Esophagus muscularis mucosa (tissue), 4 donors: ENCODE measurements around the gene XRCC4. TPM values are rescaled to one million over a fixed set of nuclear protein-coding genes. Genes with fewer than 3 reads are reported as not detected.
"Not testable (repeated sequence)": the region's sequence is repeated elsewhere in the genome, so short reads cannot be mapped to it uniquely, and the experiment has no call there.

Source experiments
- DNase-seq: peaks from one replicate; pipeline ENCODE4 v3.0.0-alpha.2; 2017; ENCODE audit errors: extremely low spot score
- H3K27ac ChIP-seq, 4 donors: fragments of 200-600 bp; sonication (generic); replicated peaks in 1 of 4; 1 replicate in 3 of 4; 2 replicates in 1 of 4; pipeline ENCODE4 v1.5.1; 2016 to 2019; ENCODE audit warnings: mild to moderate bottlenecking in 1 of 4
- H3K27me3 ChIP-seq, 4 donors: fragments of 200-600 bp; sonication (generic); one replicate each; pipeline versions ENCODE4 v1.5.1 to v1.6.0; 2016 to 2019
- H3K36me3 ChIP-seq, 4 donors: fragments of 200-600 bp; sonication (generic); one replicate each; pipeline ENCODE4 v1.5.1; 2016 to 2019
- H3K4me1 ChIP-seq, 4 donors: fragments of 200-600 bp; sonication (generic); one replicate each; pipeline ENCODE4 v1.5.1; 2016 to 2019
- H3K4me3 ChIP-seq, 4 donors: fragments of 200-600 bp; sonication (generic); 1 replicate in 2 of 4; 2 replicates in 2 of 4; pipeline ENCODE4 v1.5.1; 2016 to 2019; ENCODE audit warnings: mild to moderate bottlenecking in 4 of 4, moderate library complexity in 1 of 4
- H3K9me3 ChIP-seq, 4 donors: fragments of 200-600 bp; sonication (generic); 1 replicate in 3 of 4; 2 replicates in 1 of 4; pipeline ENCODE4 v1.5.1; 2016 to 2019
- EP300 ChIP-seq: sonication (generic); formaldehyde crosslinking; IDR thresholded peaks from one replicate; pipeline ENCODE4 v1.6.1; 2017; ENCODE audit warnings: antibody characterized with exemption
- POLR2A ChIP-seq: fragments of 450-650 bp; IDR thresholded peaks from one replicate; pipeline ENCODE4 v1.6.1; 2017; ENCODE audit warnings: antibody characterized with exemption, moderate library complexity, mild to moderate bottlenecking, low read depth
- POLR2AphosphoS5 ChIP-seq, 2 donors: sonication (generic); formaldehyde crosslinking; IDR thresholded peaks; one replicate each; pipeline ENCODE4 v1.6.1; 2017; ENCODE audit warnings: antibody characterized with exemption in 2 of 2
- WGBS: methylation state at CpG from one replicate; pipeline ENCODE4 v1.1.5; 2018; 5-methylcytosine and 5-hydroxymethylcytosine counted together
- intact Hi-C: fragments of 100-400 bp; cut with DNase I; formaldehyde crosslinking; loops from one replicate; pipeline ENCODE4 v1.15.1; 2023
- total RNA-seq, 4 donors: library from RNA; depleted of rRNA; stranded (reverse); fragments of >200 nt; gene quantifications; one replicate each; pipeline versions ENCODE4 v1.1.0 to v1.2.1, GENCODE V29; 2016
- TF ChIP-seq, protein P1 (sequence below), 3 experiments: fragments of 200-600 bp in 2 of 3; fragments of 450-650 bp in 1 of 3; sonication (generic) in 2 of 3; IDR thresholded peaks; one replicate each; pipeline ENCODE4 v1.5.1; 2017 to 2019; ENCODE audit warnings: antibody characterized with exemption in 3 of 3, mild to moderate bottlenecking in 2 of 3, moderate library complexity in 1 of 3

XRCC4 gene
- total RNA-seq, 4 donors from 2014 or later = 4.5 to 7.1 (median 5.3) TPM

DNA sequence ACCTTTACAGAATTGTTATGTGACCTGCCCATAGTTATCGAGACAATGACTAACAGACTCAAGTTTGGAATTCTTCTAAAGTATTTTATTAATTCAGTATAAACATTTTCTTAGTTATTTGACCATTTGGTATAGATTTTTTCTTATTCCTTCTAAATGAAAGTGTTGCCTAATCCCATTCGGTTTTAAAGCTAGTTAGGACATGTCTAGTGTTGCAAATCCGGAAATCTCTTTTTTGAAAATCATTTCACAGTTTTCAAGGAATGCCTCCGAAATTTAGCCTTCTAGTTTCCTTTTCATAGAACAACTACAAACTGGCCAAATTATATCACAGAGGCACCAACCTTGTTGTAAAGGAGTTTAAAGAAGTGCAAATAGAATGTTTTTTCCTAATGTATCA lies 171.8 kb downstream of the XRCC4 start:
- Histone ChIP-seq H3K4me3 (no peak overlapping the region), H3K36me3 (no peaks in the 10 kb centered on the region), H3K27me3 (no peaks in the 10 kb centered on the region), H3K27ac (no peak overlapping the region), H3K4me1 (no peaks in the 10 kb centered on the region), H3K9me3 (no peaks in the 10 kb centered on the region)
- WGBS = 87% methylated on average over 4 of the region's 4 CpGs
- DNase-seq = no peak
- intact Hi-C loops = no loop called here
- TF ChIP-seq POLR2AphosphoS5 (IDR thresholded peaks at IDR 0.05) (no peak), EP300 (no peak), POLR2A (no peak)
- TF ChIP-seq, protein P1, sequence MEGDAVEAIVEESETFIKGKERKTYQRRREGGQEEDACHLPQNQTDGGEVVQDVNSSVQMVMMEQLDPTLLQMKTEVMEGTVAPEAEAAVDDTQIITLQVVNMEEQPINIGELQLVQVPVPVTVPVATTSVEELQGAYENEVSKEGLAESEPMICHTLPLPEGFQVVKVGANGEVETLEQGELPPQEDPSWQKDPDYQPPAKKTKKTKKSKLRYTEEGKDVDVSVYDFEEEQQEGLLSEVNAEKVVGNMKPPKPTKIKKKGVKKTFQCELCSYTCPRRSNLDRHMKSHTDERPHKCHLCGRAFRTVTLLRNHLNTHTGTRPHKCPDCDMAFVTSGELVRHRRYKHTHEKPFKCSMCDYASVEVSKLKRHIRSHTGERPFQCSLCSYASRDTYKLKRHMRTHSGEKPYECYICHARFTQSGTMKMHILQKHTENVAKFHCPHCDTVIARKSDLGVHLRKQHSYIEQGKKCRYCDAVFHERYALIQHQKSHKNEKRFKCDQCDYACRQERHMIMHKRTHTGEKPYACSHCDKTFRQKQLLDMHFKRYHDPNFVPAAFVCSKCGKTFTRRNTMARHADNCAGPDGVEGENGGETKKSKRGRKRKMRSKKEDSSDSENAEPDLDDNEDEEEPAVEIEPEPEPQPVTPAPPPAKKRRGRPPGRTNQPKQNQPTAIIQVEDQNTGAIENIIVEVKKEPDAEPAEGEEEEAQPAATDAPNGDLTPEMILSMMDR (IDR thresholded peaks at IDR 0.05) = no peak

DNA sequence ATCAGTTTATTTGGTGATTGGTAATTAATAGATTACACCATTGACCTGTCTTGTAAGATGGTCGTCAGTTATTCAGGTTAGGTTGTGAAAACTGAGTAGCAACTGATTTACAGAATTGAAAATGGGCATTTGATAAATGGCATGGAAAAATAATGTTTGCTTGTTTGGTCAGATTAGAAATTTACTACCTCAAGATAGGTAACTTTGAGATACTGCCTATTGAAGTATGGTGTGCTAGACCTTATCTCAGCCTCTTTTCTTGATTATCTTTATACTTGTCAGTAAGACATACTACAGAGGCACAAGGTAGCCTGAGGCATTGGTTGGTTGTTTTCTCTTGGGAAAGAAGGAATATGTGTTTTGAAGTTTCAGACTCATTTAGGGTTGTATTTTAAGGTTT lies 174.5 kb downstream of the XRCC4 start:
- Histone ChIP-seq H3K36me3 (no peaks in the 10 kb centered on the region), H3K27me3 (no peaks in the 10 kb centered on the region), H3K27ac (no peak overlapping the region), H3K4me3 (no peak overlapping the region), H3K9me3 (no peaks in the 10 kb centered on the region), H3K4me1 (no peaks in the 10 kb centered on the region)
- no peak for DNase-seq
- intact Hi-C loops = no loop called here
- no peak for TF ChIP-seq POLR2A
- TF ChIP-seq, protein P1 (IDR thresholded peaks at IDR 0.05) = no peak
- TF ChIP-seq EP300 = no peak
- TF ChIP-seq POLR2AphosphoS5 (IDR thresholded peaks at IDR 0.05) = no peak
- WGBS = 97% methylated on average over 1 of the region's 1 CpG

DNA sequence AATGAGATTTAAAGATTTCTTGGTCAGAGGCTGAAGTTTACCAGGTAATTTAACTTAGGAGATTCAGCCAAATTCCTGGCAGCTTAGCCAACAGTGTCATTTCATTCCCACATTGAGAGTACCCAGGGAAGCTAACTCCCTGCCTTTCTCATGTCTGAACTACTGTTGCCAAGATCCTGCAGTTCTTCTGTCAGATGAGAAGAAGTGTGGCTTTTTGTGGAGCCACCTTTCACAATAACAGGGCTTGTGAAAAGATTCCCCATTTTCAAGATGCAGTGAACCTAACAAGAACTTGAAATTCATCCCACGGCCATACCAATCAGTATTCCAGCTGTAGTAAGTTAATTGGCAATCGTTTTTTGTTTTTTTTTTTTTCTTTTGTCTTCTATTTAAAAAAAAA lies 176.4 kb downstream of the XRCC4 start:
- WGBS = 76% methylated on average over 2 of the region's 2 CpGs
- intact Hi-C loops = no loop called here
- H3K4me3 ChIP-seq = no peak overlapping the region
- H3K27me3 ChIP-seq = no peaks in the 10 kb centered on the region
- H3K9me3 ChIP-seq = no peaks in the 10 kb centered on the region
- no peaks in the 10 kb centered on the region for H3K36me3 ChIP-seq
- no peak for DNase-seq
- no peak overlapping the region for H3K27ac ChIP-seq
- TF ChIP-seq, protein P1 (IDR thresholded peaks at IDR 0.05) = no peak
- no peak for TF ChIP-seq POLR2A
- TF ChIP-seq EP300 = no peak
- no peaks in the 10 kb centered on the region for H3K4me1 ChIP-seq

DNA sequence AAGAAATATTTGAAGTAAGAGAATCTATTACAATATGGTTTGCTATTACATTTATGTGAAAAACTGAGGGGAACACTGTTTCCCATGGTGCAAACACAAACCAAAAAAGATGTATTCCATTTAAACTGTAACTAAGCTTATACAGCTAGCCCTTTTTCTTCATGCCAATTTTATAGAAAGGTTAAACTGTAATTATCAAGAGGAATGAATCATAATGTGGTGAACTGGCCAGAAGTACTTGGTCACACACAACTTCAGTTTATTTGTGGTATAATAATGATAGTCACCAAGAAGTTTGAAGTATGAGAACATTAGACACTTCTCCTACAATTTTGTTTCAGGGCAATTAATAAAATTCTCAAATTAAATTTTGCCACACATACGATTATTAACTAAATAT lies 177.9 kb downstream of the XRCC4 start:
- H3K4me3 ChIP-seq = no peak overlapping the region
- no peak for TF ChIP-seq POLR2A
- TF ChIP-seq EP300 = no peak
- TF ChIP-seq, protein P1 (IDR thresholded peaks at IDR 0.05) = no peak
- no peak for TF ChIP-seq POLR2AphosphoS5 (IDR thresholded peaks at IDR 0.05)
- intact Hi-C loops = no loop called here
- 57% methylated on average over 1 of the region's 1 CpG for WGBS
- H3K27ac ChIP-seq = no peak overlapping the region
- H3K4me1 ChIP-seq = no peaks in the 10 kb centered on the region
- no peaks in the 10 kb centered on the region for H3K27me3 ChIP-seq
- no peaks in the 10 kb centered on the region for H3K36me3 ChIP-seq
- no peak for DNase-seq
- no peaks in the 10 kb centered on the region for H3K9me3 ChIP-seq

DNA sequence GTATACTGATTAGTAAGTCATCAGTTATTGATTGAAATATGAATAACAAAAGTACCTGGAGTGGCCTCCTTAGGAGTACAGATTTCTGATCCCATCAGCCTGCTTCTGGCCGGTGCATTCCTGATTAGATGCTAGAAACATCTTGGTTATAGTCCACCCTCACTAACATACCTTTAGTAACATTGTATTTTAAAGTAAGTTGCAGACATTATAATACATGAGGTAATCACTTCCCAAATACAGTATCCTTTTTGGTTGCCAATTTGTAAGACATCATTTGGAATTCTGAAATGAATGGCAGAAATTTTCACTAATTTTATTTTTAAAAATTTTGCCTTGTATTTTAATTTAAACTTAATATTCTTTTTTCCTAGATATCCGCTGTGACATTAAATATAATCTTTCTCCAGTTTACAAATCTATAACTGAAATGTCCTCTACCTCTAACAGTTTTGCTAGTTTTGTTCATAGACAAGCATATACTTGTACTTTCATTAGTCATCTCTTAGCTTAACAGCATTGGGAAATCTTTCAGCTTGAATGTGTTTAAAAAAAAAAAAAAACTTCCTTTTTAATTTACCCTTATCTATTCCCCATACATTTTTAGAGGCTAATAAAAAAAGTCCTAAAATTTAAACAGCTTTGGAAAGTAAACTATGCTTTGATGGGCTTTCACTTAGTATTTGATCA lies 178.9 kb downstream of the XRCC4 start:
- no peak for TF ChIP-seq EP300
- 96% methylated on average over 2 of the region's 2 CpGs for WGBS
- Histone ChIP-seq H3K4me3 (no peak overlapping the region), H3K27ac (no peak overlapping the region), H3K9me3 (no peaks in the 10 kb centered on the region), H3K36me3 (no peaks in the 10 kb centered on the region), H3K4me1 (no peaks in the 10 kb centered on the region), H3K27me3 (no peaks in the 10 kb centered on the region)
- DNase-seq = no peak
- intact Hi-C loops = no loop called here

DNA sequence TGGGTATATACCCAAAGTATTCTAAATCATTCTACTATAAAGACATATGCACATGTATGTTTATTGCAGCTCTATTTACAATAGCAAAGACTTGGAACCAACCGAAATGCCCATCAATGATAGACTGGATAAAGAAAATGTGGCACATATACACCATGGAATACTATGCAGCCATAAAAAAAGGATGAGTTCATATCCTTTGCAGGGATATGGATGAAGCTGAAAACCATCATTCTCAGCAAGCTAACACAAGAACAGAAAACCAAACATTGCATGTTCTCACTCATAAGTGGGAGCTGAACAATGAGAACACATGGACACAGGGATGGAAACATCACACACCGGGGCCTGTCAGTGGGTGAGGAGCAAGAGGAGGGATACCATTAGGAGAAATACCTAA lies 180.3 kb downstream of the XRCC4 start:
- DNase-seq, H3K9me3 ChIP-seq, intact Hi-C loops, H3K4me3 ChIP-seq, H3K36me3 ChIP-seq, H3K27ac ChIP-seq, H3K4me1 ChIP-seq, H3K27me3 ChIP-seq: not testable (repeated sequence)
- WGBS = 98% methylated on average over 2 of the region's 2 CpGs
